NCI-H1694 treated with DMSO at 0.1 percent for 48 hours (cell line): ENCODE measurements around the gene MCUB.

ENCODE experiments used
- DNase-seq: peaks from one replicate; lab custom pipeline; 2025; lab: John Stamatoyannopoulos, UW

Gene MCUB

DNA sequence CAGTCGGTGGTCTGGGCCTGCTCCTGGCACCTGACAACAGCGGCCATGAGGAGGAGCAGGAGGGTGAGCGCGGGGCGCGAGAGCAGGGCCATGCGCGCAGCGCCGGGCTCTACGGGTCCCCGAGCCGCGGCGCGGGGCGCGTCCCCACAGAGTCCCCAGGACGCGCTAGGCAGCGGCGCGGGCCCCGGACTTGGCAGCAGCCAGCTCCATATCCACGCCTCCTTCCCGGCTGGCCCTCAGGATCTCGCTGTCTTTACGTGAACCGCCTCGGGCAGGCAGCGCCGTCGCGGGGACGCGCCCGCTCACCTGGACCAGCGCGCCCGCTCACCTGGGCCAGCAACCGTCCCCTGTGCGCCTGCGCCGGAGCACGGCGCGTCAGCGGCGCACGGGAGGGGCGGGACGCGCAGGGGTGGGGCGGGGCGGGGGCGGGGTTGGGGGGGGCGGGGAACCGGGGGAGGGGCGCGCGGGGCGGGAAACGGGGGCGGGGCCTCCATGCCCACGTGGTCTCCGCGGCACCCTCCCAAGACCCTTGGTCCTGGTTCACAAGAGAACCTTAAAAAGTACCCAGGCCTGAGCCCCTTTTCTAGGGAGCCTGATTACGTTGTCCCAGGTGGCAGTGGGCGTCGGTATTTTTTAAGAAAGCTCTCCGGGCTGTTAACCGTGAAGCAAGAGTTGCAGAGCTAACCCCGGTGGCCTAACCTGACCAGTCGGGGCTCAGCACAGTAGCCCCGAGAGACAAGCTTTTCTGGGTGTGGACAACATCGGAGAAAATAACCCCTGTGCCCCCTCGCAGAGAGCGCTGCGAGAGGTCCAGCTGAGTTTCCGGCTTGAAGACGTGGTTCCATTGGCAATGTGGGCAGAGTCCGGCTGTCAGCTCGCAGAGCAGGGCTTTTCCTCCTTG is 169.9 kb downstream of the MCUB start, which contains the start of gene PLA2G12A:
TSS of gene PLA2G12A (minus strand) at position 353 of the 901 bp plus-strand sequence. CDS start at position 92, 261 bp downstream.
- peak; percentile 23 for DNase-seq

DNA sequence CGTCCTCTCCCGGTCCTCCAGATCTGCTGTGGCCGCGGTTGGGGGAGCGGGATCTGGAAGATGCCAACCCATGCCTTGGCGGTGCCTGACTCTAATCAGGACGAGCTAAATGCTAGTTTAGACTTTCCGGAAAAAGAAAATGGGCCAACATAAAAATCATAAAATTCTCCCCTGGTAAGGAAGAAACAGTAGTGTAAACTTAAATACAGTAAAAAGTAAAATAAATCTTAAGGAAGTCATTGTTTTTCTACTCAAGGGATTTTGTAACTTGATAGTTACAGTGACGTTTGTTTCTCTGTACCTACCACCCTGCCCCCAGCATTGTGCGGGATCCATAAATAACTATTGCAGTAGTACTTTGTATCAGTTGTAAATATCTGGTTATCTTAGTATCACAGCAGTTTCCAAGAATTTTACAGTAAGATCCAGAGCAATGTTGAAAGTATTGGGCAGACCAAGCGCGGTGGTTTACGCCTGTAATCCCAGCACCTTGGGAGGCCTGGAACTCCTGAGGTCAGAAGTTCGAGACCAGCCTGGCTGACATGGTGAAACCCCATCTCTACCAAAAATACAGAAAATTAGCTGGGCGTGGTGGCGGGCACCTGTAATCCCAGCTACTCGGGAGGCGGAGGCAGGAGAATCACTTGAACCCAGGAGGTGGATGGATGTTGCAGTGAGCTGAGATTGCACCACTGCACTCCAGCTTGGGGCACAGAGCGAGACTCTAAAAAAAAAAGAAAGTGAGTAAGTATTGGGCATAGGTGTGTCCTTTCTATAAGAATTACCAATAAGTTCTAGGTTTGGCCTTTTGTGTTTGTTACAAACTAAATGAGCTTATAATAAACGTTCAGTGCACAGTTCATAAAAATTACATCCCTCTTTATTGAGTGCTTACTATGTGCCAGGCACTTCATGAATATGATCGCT is 170.8 kb downstream of the MCUB start:
- no peak for DNase-seq

DNA sequence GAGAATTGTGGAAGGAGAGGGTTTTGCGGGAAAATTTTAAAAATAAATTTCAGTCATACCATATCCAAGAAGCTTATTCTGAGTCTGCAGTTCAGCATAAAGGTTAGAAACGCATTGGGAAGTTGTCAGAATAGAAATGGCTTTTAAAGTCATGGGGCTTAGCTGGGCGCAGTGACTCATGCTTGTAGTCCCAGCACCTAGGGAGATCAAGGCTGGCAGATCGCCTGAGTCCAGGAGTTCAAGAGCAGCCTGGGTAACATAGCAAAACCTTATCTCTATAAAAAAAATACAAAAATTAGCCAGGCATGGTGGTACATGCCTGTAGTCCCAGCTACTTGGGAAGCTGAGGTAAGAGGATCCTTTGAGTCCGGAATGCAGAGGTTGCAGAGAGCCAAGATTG is 173.7 kb downstream of the MCUB start:
- no peak for DNase-seq

DNA sequence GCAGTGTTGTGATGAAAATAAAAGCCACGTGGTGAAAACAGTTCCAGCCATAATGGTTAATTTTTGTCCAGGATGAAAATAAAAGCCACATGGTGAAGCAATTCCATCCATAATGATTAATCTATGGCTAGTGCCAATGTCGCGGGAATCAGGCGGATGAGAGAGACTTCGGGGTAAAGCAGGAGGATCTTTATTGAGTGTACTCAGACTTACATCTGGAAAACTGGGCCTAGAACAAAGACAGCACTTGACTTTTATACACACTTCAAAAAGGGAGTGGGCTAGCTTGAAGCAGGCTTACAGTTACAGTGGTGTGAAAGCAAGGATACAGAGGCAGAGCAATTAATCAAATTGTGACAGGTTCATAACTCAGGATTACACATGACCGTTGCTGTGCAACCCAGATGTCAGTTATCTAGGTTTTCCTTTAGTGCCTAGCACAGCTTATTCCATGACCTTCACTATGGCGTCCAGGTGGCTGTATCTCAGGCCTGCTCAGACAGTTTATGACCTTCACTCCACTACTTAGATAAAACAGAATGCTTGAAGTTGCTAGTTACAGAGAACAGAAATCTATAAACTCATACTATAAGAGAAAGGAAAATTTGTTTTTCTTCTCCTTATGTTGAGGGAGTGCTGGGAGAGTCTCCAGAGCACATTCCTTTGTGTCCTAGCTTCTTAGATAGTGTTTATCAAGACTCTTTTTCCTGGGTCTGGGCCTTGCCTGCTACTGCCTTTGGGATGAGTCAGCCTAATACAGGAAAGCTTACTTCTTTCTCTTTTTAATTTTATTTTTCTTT is 175.7 kb downstream of the MCUB start:
- no peak for DNase-seq
